ENCODE data around the gene ADCY2. TPM values are rescaled to one million over a fixed set of nuclear protein-coding genes. Genes with fewer than 3 reads are reported as not detected.

Gene ADCY2
- total RNA-seq, 1 donor from 2014 or later: not detected

GRCh38 chr5:7468742-7469141 lies 72.8 kb downstream of the ADCY2 start:
- intact Hi-C loops (cut with micrococcal nuclease): no loop called here
- H3K27ac Mint-ChIP-seq: no peak overlapping the region

GRCh38 chr5:7471710-7472109 lies 75.8 kb downstream of the ADCY2 start:
- Mint-ChIP-seq H3K4me1 (ENCODE audit: low read depth) (no peaks in the 10 kb centered on the region), H3K9me3 (peaks cover 24% of the 10 kb centered on the region), H3K27ac (no peak overlapping the region), H3K36me3 (ENCODE audit: low read depth) (no peaks in the 10 kb centered on the region), H3K4me3 (ENCODE audit: low read depth) (no peak overlapping the region), H3K27me3 (ENCODE audit: low read depth) (no peaks in the 10 kb centered on the region)
- DNase-seq (ENCODE audit: low spot score): no peak
- intact Hi-C loops (cut with micrococcal nuclease): no loop called here

More at GRCh38 chr5:7468742-7469141, 72.8 kb downstream of the ADCY2 start:
- peaks cover 16% of the 10 kb centered on the region for H3K9me3 Mint-ChIP-seq
- H3K4me3 Mint-ChIP-seq (ENCODE audit: low read depth): no peak overlapping the region
- no peaks in the 10 kb centered on the region for H3K36me3 Mint-ChIP-seq (ENCODE audit: low read depth)
- DNase-seq (ENCODE audit: low spot score): no peak
- no peaks in the 10 kb centered on the region for H3K4me1 Mint-ChIP-seq (ENCODE audit: low read depth)
- H3K27me3 Mint-ChIP-seq (ENCODE audit: low read depth): no peaks in the 10 kb centered on the region

GRCh38 chr5:7473115-7473514 lies 77.2 kb downstream of the ADCY2 start:
- intact Hi-C loops (cut with micrococcal nuclease): no loop called here
- Mint-ChIP-seq H3K36me3 (ENCODE audit: low read depth) (no peaks in the 10 kb centered on the region), H3K4me3 (ENCODE audit: low read depth) (no peak overlapping the region), H3K9me3 (peaks cover 24% of the 10 kb centered on the region), H3K4me1 (ENCODE audit: low read depth) (no peaks in the 10 kb centered on the region), H3K27ac (no peak overlapping the region), H3K27me3 (ENCODE audit: low read depth) (no peaks in the 10 kb centered on the region)
- DNase-seq (ENCODE audit: low spot score): no peak

- intact Hi-C loops (cut with micrococcal nuclease): no loop called here
- no peak overlapping the region for H3K4me3 Mint-ChIP-seq (ENCODE audit: low read depth)
- H3K36me3 Mint-ChIP-seq (ENCODE audit: low read depth): no peaks in the 10 kb centered on the region
- no peak overlapping the region for H3K27ac Mint-ChIP-seq
- H3K27me3 Mint-ChIP-seq (ENCODE audit: low read depth): no peaks in the 10 kb centered on the region
- H3K9me3 Mint-ChIP-seq: peaks cover 24% of the 10 kb centered on the region
- no peaks in the 10 kb centered on the region for H3K4me1 Mint-ChIP-seq (ENCODE audit: low read depth)
- DNase-seq (ENCODE audit: low spot score): no peak
Measured at GRCh38 chr5:7473668-7474215, 77.8 kb downstream of the ADCY2 start.

GRCh38 chr5:7474821-7475403 lies 79.0 kb downstream of the ADCY2 start:
- H3K9me3 Mint-ChIP-seq: peaks cover 24% of the 10 kb centered on the region
- intact Hi-C loops (cut with micrococcal nuclease): no loop called here
- no peak overlapping the region for H3K4me3 Mint-ChIP-seq (ENCODE audit: low read depth)
- H3K27ac Mint-ChIP-seq: no peak overlapping the region
- H3K4me1 Mint-ChIP-seq (ENCODE audit: low read depth): no peaks in the 10 kb centered on the region
- H3K36me3 Mint-ChIP-seq (ENCODE audit: low read depth): no peaks in the 10 kb centered on the region
- DNase-seq (ENCODE audit: low spot score): no peak
- no peaks in the 10 kb centered on the region for H3K27me3 Mint-ChIP-seq (ENCODE audit: low read depth)

GRCh38 chr5:7478459-7478858 lies 82.5 kb downstream of the ADCY2 start:
- intact Hi-C loops (cut with micrococcal nuclease): no loop called here
- no peak for DNase-seq (ENCODE audit: low spot score)
- H3K36me3 Mint-ChIP-seq (ENCODE audit: low read depth): no peaks in the 10 kb centered on the region
- no peak overlapping the region for H3K27ac Mint-ChIP-seq
- H3K27me3 Mint-ChIP-seq (ENCODE audit: low read depth): no peaks in the 10 kb centered on the region
- peaks cover 8% of the 10 kb centered on the region for H3K9me3 Mint-ChIP-seq
- no peaks in the 10 kb centered on the region for H3K4me1 Mint-ChIP-seq (ENCODE audit: low read depth)
- H3K4me3 Mint-ChIP-seq (ENCODE audit: low read depth): no peak overlapping the region

- H3K4me3 Mint-ChIP-seq (ENCODE audit: low read depth): no peak overlapping the region
- H3K27ac Mint-ChIP-seq: no peak overlapping the region
- no peaks in the 10 kb centered on the region for H3K4me1 Mint-ChIP-seq (ENCODE audit: low read depth)
- no peaks in the 10 kb centered on the region for H3K36me3 Mint-ChIP-seq (ENCODE audit: low read depth)
- intact Hi-C loops (cut with micrococcal nuclease): no loop called here
- peaks cover 7% of the 10 kb centered on the region for H3K9me3 Mint-ChIP-seq
- no peak for DNase-seq (ENCODE audit: low spot score)
- no peaks in the 10 kb centered on the region for H3K27me3 Mint-ChIP-seq (ENCODE audit: low read depth)
Measured at GRCh38 chr5:7488734-7489133, 92.8 kb downstream of the ADCY2 start.

- peaks cover 7% of the 10 kb centered on the region for H3K9me3 Mint-ChIP-seq
- intact Hi-C loops (cut with micrococcal nuclease): no loop called here
Measured at GRCh38 chr5:7492371-7492770, 96.4 kb downstream of the ADCY2 start.

GRCh38 chr5:7493081-7493480 lies 97.1 kb downstream of the ADCY2 start:
- peaks cover 7% of the 10 kb centered on the region for H3K9me3 Mint-ChIP-seq
- no peaks in the 10 kb centered on the region for H3K4me1 Mint-ChIP-seq (ENCODE audit: low read depth)
- H3K36me3 Mint-ChIP-seq (ENCODE audit: low read depth): no peaks in the 10 kb centered on the region
- H3K4me3 Mint-ChIP-seq (ENCODE audit: low read depth): no peak overlapping the region
- DNase-seq (ENCODE audit: low spot score): no peak
- H3K27me3 Mint-ChIP-seq (ENCODE audit: low read depth): no peaks in the 10 kb centered on the region
- no peak overlapping the region for H3K27ac Mint-ChIP-seq
- intact Hi-C loops (cut with micrococcal nuclease): no loop called here

More at GRCh38 chr5:7492371-7492770, 96.4 kb downstream of the ADCY2 start:
- Mint-ChIP-seq H3K4me3 (ENCODE audit: low read depth) (no peak overlapping the region), H3K27me3 (ENCODE audit: low read depth) (no peaks in the 10 kb centered on the region), H3K27ac (no peak overlapping the region), H3K4me1 (ENCODE audit: low read depth) (no peaks in the 10 kb centered on the region), H3K36me3 (ENCODE audit: low read depth) (no peaks in the 10 kb centered on the region)
- no peak for DNase-seq (ENCODE audit: low spot score)

GRCh38 chr5:7493622-7494021 lies 97.7 kb downstream of the ADCY2 start:
- H3K36me3 Mint-ChIP-seq (ENCODE audit: low read depth): no peaks in the 10 kb centered on the region
- no peaks in the 10 kb centered on the region for H3K4me1 Mint-ChIP-seq (ENCODE audit: low read depth)
- no peak overlapping the region for H3K4me3 Mint-ChIP-seq (ENCODE audit: low read depth)
- no peak overlapping the region for H3K27ac Mint-ChIP-seq
- H3K27me3 Mint-ChIP-seq (ENCODE audit: low read depth): no peaks in the 10 kb centered on the region
- no peak for DNase-seq (ENCODE audit: low spot score)
- H3K9me3 Mint-ChIP-seq: peaks cover 7% of the 10 kb centered on the region
- intact Hi-C loops (cut with micrococcal nuclease): no loop called here

GRCh38 chr5:7494481-7495130 lies 98.7 kb downstream of the ADCY2 start:
- no peak for DNase-seq (ENCODE audit: low spot score)
- H3K36me3 Mint-ChIP-seq (ENCODE audit: low read depth): no peaks in the 10 kb centered on the region
- intact Hi-C loops (cut with micrococcal nuclease): no loop called here
- peaks cover under 1% of the 10 kb centered on the region for H3K9me3 Mint-ChIP-seq
- H3K27me3 Mint-ChIP-seq (ENCODE audit: low read depth): no peaks in the 10 kb centered on the region
- H3K4me3 Mint-ChIP-seq (ENCODE audit: low read depth): no peak overlapping the region
- H3K4me1 Mint-ChIP-seq (ENCODE audit: low read depth): no peaks in the 10 kb centered on the region
- H3K27ac Mint-ChIP-seq: no peak overlapping the region

GRCh38 chr5:7495131-7495517 lies 99.2 kb downstream of the ADCY2 start:
- H3K9me3 Mint-ChIP-seq: no peaks in the 10 kb centered on the region
- intact Hi-C loops (cut with micrococcal nuclease): no loop called here
- H3K27me3 Mint-ChIP-seq (ENCODE audit: low read depth): no peaks in the 10 kb centered on the region
- H3K4me1 Mint-ChIP-seq (ENCODE audit: low read depth): no peaks in the 10 kb centered on the region
- DNase-seq (ENCODE audit: low spot score): no peak
- H3K4me3 Mint-ChIP-seq (ENCODE audit: low read depth): no peak overlapping the region
- no peaks in the 10 kb centered on the region for H3K36me3 Mint-ChIP-seq (ENCODE audit: low read depth)
- no peak overlapping the region for H3K27ac Mint-ChIP-seq

- Mint-ChIP-seq H3K27ac (no peak overlapping the region), H3K27me3 (ENCODE audit: low read depth) (no peaks in the 10 kb centered on the region), H3K4me1 (ENCODE audit: low read depth) (no peaks in the 10 kb centered on the region), H3K4me3 (ENCODE audit: low read depth) (no peak overlapping the region), H3K9me3 (no peaks in the 10 kb centered on the region), H3K36me3 (ENCODE audit: low read depth) (no peaks in the 10 kb centered on the region)
- DNase-seq (ENCODE audit: low spot score): no peak
- intact Hi-C loops (cut with micrococcal nuclease): no loop called here
Measured at GRCh38 chr5:7500256-7500655, 104.3 kb downstream of the ADCY2 start.

All from activated T-helper 2 cell treated with anti-CD3 and anti-CD28 coated beads, Interferon-gamma antibody, Interleukin-2, Interleukin-4, amounts not matched to agents 10 μg/mL and 5 μg/mL and 100 μg/mL, durations not matched to agents 14 hours and 24 hours and 36 hours (primary cell).